CD4-positive, alpha-beta T cell treated with Interferon alpha-2 for 1 hour (primary cell): ENCODE results near the gene RNF151.
"Not testable (repeated sequence)": the region's sequence is repeated elsewhere in the genome, so short reads cannot be mapped to it uniquely, and the experiment has no call there.

Experiments used
- DNase-seq, 2 donors: peaks; one replicate each; pipeline ENCODE4 v3.0.0-alpha.2; 2020 to 2022

RNF151 gene, protein sequence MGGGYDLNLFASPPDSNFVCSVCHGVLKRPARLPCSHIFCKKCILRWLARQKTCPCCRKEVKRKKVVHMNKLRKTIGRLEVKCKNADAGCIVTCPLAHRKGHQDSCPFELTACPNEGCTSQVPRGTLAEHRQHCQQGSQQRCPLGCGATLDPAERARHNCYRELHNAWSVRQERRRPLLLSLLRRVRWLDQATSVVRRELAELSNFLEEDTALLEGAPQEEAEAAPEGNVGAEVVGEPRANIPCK

DNA sequence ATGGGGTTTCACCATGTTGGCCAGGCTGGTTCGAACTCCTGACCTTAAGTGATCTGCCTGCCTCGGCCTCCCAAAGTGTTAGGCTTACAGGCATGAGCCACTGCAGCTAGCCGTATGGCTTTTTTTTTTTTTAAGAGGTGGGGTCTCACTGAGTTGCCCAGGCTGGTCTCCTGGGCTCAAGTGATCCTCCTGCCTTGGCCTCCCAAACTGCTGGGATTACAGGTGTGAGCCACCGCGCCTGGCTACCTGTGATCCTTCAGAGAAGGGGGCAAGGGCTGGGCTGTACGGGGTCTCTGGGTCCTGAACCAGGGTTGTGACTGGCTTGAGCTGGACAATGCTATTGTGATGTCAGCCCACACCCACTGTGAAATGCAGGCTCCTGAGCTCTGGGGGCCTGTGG, at the start of gene RNF151:
TSS of gene RNF151 (plus strand) at position 397 of the 400 bp plus-strand sequence. CDS start 26 bp downstream, outside the sequence.
- no peak for DNase-seq

DNA sequence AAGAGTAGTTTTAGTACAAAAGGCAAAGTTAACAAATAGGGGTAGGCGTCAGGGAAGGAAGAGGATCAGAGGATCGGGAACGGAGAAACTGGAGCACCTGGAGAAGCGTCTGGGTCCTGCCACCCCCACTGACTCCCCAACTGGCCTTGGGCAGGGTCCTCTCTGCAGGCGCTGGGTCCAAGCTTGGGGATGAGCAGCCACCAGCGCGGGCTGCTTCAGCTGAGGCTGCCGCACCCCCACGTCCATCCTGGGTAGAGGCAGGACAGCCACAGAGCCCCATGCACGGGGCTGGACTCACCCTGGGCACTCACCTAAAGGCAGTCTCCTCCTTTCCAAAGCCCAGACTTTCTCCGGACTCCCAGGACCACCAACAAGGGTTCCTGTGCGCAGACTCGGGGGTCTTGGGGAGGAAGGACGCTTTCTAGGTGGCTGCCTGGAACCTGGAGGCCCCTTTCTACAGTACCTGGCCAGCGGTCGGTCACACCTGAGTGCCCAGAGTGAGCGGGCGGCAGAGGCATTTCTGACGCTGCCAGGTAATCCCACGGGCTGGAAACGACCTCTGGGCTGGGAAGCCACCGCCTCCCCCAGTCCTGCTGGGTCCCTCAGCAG, 49.5 kb upstream of the RNF151 start:
- no peak for DNase-seq

DNA sequence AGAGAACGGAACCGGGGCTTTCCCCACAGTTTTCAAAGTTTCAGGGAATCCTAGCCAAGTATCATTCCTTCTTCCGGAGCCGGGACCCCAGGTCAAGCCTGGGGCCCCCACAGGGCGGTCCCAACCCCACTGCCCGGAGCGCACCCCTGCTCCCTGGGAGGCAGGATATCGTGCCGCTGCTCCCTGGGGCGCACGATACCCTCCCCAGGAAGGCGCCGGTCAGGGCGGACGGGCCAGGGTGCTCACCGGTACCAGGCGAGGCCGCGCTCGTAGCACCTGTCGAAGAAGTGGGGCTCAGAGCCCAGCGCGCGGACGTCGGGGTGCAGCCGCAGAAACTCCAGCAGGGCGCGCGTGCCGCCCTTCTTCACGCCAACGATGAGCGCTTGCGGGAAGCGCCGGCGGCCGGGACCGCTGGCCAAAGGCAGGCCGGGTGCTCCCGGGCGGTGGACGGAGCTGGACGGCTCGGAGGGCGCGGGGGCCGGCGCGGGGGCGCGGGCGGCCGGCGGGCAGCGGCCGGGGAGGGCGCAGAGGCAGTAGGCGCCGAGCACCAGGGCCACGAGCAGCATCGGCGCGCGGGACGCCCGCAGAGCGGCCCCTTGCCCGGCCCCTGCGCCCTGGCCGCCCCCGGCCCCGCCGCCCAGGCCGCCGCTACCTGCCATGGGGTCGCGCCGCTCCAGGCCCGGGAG, 48.8 kb upstream of the RNF151 start:
- DNase-seq: no peak

DNA sequence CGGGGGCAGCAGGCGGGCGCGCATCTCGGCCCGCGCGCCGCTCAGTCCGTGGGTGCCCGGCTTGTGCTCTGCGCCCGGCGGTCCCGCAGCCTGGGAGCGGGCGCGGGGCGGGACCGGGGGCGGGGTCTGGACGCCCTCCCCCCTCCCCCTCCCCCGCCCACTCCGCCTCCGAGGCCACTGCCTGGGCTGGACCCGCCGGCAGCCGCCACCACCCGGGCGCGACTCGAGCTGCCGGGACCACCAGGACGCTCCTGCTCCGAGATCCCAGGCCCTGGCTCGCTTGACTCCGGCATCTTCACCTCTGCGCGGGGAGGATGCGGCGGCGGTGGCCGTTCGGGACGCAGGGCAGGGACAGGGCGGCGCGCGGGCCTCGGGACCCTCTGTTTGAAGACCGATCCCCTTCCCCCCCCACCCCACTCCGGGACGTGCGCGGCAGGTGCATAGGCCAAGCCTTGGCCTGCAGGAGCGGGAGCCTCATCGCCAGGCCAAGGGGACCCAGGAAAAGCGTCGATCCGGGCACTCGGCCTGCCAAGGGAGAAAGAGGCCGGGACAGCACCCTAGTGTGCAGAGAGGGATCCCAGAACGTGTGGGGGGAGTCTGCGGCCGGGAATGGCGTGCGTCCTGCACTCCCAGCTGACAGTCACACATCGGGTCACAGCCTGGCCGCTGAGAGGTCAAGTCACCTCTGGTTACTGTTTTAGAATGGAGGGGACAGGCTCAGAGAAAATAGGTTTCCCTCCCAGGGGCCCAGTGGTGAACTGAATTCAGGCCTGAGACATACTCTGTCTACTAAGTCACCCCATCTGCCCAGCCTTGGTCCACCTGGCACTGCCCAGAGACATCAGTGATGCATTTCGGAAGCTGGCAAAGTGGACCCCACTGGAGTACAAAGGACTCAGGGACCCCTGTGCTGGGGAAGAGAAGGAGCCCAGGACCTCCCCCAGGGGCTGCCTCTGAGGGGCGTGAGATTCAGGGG, 48.0 kb upstream of the RNF151 start, which contains the start of gene HS3ST6:
TSS of gene HS3ST6 (minus strand) at position 65 of the 976 bp plus-strand sequence. CDS start 92 bp downstream, outside the sequence.
- DNase-seq: no peak

DNA sequence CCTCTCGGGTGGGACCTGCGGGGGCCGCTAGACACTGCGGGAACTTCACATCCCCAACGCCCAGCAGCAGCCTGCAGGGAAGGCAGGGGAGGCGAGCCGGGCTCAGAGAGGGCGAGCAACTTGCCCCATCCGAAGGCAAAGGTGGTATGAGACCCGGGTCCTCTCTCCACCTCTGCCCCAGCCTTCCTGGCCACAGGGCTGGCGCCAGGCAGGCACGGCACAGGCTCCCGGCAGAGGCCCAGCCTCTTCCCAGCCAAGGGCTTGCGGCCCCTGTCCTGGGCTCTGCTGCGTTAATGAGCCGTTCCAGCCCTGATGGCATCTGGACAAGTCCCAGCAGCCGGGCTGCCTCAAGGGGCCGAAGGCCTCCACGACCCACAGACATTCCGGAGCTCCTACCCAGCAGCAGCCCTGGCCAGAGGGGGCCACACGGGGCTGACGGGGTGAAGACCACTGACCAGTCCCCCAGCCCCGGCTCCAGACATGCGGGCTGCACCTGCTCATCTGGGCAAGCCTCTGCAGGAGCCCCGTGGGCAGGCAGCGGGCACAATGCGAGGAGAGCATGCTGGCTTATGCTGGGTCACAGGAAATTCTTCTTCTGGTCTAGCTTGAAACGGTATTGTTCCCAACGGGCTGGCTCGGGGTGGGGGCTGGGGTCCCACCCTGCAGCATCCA, 47.2 kb upstream of the RNF151 start:
- no peak for DNase-seq

DNA sequence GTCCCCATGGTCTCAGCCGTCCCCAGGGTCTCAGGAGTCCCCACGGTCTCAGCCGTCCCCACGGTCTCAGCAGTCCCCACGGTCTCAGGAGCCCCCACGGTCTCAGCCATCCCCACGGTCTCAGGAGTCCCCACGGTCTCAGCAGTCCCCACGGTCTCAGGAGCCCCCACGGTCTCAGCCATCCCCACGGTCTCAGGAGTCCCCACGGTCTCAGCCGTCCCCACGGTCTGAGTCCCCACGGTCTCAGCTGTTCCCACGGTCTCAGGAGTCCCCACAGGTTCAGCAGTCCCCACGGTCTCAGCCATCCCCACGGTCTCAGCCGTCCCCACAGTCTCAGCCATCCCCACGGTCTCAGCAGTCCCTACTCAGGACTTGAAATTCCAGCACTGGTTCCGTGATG, 46.5 kb upstream of the RNF151 start:
- not testable (repeated sequence) for DNase-seq

DNA sequence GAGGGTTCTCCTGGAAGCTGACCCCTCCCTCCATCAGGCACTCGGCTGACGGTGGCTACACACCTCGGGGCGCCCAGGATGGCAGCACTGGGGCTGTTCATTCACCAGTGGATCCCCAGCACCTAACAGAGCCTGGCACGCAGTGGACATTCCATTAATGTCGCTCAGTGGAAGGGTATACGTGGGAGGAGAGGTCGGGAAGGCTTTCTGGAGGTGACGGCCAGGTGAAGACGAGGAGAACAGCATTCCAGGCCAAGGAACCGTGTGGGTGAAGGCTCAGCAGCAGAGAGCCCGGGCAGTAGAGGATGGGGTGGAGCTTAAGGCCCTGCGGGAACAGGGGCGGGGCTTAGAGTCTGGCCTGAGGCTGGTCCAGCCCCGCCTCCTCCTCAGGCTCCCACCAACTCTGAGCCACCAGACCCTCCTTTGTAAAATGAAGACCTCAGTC, 45.9 kb upstream of the RNF151 start:
- no peak for DNase-seq

DNA sequence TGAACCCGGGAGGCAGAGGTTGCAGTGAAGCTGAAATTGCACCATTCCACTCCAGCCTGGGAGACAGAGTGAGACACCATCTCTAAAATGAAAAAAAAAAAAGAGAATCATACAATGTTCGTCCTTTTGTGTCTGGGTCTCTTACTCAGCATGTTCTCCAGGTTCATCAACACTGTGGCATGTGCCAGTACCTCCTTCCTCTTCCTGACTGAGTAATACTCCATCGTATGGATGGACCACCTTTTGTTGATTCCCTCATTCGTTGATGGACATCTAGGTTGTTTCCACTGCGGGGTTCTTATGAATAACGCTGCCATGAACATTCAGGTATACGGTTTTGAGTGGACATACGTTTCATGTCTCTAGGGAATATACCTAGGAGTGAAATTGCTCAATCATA, 44.3 kb upstream of the RNF151 start:
- DNase-seq: no peak

DNA sequence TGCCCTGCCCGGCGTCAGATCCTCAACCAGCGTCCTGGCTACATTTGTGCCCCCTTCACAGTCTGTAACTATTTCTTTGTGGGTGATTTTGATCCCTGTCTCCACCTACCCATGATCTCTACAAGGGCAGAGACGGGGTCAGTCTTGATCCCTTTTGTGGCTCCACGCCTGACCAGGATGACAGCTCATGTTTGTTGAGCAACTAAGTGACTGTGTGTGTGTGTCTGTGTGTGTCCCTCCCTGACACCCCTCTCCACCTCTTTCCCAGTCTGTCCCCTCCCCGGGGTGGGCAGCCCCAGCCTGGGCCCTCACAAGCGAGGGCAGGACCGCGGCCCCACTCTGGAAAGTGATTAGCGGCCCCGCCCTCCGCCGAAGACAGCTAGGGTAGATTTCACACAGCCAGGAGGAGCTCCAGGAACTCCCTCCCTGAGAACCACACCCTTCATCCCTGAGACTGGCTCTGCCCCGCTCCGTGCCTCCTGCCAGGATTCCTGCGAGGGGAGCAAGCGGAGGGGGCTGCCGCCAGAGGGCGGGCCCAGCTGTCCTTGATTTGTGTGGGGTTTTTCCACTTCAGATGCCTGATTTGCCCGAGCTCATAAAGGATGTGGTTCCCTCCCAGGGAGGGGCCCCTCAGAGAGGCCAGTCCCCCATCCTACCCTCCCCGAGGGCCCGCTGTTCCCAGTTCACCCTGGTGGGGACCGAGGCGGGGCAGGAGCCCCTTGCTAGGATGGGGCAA, 43.2 kb upstream of the RNF151 start:
- DNase-seq: peak in 1 of 2 donors; percentile 24

DNA sequence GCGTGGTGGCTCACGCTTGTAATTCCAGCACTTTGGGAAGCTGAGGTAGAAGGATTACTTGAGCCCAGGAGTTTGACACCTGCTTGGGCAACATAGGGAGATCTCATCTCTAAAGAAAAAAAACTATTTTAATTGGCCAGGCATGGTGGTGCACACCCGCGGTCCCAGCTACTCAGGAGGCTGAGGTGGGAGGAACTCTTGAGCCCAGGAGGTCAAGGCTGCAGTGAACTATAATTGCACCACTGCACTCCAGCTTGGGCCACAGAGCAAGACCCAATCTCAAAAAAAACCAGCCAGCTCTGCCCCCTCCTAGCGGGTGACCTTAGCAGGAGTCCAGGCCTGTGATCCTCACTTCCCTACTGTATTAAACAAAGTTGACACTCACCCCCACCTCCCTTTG, 42.6 kb upstream of the RNF151 start:
- no peak for DNase-seq

DNA sequence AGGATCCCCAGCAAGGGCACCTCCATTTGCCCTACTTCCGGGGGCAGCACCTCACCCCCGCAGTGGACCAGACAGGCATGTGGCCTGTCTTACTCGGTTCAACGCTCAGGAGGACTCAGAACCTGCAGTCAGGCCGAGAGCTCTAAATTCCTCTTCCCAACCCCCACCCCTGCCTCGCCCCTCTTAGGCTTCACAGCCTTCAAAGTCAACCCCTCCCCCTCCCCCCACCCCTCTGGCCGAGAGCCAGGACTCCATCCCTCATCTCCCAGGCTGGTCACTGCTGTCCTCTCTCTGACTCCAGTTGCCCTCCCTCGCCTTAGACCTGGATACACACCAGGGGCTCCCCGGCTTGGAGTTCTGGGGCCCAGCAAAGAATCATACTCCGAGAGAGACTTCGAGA, 40.4 kb upstream of the RNF151 start:
- DNase-seq: no peak

DNA sequence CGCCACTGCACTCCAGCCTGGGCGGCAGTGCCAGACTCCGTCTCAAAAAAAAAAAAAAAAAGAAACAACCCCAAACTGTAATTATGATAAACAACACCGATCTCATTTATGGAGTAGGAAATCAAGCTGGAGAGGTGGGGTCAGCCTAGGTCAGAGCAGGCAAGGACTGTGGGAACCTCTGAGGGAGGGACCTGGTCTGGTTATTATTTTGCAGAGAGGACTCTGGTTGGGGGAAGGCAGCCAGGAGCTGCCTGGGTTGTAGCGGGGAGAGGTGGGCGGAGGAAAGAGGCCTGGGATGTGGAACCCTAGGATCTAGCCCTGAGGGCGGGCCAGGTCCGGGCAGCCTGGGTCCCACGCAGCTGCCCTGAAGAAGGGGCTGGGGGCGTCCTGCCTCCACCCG, 37.6 kb upstream of the RNF151 start:
- DNase-seq: peak in 1 of 2 donors; percentile 24

DNA sequence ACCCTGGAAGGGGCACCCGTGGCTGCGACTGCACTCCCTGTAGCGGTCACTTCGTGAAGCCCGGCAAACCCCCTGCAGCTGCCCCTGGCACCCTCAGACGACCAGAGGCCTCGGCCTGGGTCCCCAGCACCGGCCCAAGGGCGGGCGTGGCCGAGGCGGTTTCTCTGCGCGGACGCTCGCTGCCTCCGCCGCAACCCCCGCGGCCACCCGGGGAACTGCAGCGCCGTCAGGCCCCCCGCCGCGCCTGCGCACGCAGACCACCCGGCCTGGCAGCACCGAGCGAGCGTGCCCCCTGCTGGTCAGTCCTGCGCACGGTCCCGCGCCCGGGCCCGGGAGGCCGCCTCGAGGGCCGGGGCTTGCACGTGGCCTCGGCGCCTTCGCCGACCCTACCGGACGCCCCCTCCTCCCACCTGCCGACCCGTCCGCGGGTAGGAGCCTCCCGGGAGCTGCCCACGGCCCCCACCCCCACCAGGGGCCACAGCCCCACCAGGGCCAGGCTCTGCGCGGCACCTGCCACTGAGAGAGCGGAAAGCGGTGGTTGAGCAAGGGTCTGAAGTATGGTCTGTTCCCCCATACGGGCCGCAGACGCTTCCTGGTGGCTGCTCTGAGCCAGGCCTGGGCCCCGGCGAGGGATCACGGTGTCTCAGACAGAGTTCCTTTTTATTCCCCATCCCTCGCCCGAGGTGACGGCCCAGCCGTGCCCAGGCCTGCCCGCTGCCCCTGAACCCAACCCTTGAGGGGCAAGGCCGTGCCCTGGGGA, 36.9 kb upstream of the RNF151 start:
- peak; percentile 88 to 93 for DNase-seq

DNA sequence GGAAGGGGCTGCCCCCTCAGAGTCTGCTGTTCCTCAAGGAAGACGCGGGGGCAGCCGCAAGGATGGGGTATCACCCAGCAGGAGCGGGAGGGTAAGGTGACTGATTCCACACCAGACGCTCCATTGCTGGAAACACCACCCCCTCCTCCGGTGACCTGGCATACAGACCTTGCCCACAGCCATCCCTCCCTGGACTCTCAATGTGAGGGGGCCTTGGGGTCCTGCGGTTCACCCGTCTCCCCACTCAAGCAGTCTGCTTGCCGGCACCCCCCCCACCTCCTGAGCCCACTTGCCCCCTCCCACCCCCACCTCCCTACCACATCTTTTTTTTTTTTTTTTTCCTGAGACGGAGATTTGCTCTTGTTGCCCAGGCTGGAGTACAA, 36.3 kb upstream of the RNF151 start:
- DNase-seq: no peak

DNA sequence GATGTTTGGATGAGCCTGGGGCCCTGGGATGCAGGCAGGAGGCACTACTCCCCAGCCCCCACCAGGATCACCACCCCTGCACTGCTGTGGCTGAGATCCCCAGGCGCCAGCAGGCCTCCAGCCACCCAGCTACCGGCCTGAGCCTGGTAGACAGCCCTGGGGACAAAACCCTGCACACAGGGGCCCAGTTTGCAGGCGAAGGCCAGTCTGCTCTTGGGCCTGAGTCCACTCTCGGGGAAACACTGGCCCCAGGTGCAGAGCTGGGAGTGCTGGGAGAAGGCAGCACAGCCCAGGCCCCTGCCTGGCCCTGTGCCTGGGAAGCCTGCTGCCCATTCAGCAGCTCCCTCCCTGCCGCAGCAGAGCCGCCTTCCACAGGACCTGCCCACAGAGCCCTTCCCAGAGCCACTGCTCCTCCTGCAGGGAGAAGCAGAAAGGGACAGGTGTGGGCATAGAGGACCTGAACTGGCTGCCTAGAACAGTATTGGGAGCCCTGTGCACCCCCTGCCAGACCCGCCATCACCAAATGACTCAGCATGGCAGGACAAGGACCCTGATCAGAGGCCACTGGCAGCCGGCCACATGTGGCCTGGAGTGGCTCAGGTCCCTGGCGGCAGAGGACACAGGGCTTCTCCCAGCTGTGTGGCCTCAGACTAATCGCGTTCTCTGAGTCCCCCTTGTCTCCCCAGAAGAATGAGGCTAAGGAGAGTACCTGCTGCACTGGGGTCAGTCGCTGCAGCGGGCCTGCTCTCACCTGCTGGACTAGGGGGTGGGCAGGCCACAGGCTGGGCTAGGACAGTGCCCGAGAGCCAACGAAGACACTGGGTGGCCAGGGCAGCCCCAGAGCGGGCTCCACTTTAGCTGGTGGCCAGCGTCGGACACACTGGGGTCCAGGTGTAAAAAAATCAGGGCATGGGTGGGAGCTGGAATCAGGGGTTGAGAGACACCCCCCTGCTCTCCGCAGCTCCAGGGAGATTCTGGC, 34.3 kb upstream of the RNF151 start:
- no peak for DNase-seq

DNA sequence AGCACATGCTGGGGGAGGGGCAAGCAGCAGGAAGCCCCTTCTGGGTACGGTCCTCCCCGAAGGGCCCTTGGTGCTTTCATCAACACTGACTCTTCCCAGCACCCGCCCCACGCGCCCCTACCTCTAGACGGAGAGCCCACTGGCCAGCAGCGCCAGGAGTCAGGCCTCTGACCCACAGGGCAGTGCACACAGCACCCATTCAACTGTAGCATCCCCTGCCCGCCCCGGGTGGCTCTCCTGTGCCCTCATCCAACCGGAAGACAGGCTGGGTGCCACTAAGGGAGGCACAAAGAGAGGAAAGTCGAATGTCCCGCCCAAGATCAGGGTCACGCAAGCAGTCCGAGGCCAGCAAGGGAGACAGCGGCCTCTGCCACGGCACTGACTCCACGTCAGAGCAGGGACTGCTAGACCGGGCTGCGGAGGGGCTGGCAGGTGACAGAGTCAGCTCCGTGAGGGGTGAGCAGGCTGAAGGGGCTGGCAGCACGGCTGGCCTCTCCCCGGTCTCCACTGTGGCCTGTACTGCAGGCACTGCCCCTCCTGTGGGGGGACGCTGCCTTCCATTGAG, 33.5 kb upstream of the RNF151 start:
- DNase-seq: no peak

DNA sequence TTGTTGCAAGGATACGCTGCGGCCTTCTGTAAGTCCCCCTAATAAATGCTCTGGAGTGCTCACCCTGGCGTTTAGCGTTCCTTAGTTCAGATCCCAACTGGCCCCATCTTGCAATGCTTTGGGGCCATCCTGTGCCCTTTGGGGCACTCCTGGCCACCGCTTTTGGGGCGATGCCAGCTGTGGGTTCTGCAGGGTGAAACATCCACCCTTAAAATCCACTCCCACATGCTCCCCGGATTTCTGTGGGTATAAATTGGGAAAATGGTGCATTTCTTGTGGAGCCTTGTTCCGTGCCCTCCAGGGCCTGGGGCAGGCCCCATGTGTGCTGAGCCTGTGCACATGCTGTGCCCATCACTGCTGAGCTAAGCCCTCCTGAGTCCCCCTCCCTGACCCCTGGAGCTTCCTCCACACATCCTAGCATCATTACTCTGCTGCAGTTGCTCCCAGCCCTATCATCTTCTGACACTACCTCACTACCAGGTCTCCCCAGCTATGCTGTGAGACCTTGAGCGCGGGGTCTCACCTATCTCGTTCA, 29.6 kb upstream of the RNF151 start:
- no peak for DNase-seq

DNA sequence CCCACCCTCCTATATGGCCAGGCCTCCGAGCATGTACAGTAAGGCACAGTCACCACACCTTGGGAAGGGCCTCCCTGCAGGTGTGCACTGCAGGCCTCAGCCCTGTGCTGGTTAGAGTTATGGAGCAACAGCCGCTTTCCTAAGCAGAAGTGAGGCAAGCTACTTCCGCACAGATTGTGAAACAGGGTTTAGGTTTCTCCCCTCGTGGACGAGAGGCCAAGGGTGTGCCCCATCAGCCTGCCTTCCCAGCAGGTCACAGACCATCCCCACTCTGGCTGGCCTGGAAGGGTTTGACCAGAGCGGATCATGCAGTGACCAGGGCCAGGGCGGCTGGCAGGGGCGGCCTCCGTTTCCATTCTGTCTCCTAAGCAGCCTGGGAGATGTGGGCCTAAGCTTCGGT, 28.3 kb upstream of the RNF151 start:
- DNase-seq: peak; percentile 8 to 49

DNA sequence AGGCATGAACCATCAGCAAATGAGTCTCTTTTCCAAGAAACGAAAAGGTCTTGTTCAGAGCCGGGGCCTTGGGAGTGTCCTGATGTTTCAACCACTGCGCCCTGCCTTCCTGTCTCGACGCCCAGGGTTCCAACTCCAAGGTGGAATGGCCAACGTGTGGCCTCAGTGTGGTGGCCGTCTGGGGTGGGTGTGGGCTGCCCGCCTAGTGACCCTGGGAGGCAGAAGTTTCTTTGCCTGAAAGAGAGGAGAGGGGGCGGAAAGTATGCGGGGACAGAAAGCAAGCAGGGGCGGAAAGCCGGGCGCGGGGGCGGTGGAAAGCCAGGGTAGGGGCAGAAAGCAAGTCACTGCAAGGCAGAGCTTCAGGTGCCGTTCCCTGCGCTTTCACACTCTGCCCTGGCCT, 27.7 kb upstream of the RNF151 start:
- no peak for DNase-seq
